ENCODE measurements around the gene C6orf89. TPM values are rescaled to one million over a fixed set of nuclear protein-coding genes. Genes with fewer than 3 reads are reported as not detected.
A peak's percentile ranks its signal among the peaks of the same experiment; 100 is the strongest.

C6orf89 gene, protein sequence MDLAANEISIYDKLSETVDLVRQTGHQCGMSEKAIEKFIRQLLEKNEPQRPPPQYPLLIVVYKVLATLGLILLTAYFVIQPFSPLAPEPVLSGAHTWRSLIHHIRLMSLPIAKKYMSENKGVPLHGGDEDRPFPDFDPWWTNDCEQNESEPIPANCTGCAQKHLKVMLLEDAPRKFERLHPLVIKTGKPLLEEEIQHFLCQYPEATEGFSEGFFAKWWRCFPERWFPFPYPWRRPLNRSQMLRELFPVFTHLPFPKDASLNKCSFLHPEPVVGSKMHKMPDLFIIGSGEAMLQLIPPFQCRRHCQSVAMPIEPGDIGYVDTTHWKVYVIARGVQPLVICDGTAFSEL
- 20.5 TPM for polyA plus RNA-seq (2013)

DNA sequence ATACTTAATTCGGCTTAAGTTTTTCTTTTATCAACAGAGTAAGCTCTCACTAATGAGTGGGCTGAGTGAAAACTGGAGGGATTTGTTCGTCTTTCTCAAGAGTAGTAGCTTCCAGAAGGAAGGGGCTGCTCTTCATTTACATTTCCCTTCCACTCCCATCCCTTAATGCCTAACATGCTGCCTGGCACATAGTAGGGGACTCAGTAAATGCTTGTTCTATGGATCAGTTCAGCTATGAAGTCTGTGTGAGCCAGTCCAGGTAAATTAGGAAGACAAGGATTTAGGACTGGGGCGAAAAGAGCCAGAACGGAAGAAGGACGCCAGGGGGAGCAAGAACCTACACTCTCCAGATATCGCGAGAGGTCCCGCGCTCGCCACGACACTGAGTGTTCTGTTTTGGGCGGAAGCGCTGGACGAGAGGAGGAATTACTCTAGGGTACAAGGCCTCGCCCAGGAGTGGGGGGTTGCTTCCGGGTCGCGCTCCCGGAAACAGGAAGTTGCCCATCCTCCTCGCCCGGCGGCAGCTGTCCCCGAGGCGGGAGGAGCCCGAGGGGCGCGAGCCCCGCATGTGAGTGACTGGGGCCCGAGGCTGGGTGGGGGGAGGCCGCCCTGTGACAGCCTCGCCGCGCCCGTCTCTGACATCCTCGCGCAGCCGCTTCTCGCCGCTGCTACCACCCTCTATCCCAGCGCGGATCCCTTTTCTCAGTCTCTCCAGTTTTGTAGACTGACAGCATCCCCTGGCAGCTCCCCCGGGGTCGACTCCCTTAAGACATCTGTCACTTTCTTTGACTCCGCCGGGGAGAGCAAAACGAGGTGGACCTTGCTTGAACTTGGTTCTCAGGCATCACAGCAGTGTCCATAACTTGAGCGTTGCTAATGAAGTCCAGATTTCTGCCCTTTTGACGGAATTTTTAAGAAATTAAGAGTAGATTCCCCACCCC, at the start of gene C6orf89:
TSS of gene C6orf89 (plus strand) at position 492 of the 941 bp plus-strand sequence. CDS start 13,493 bp downstream, outside the sequence.
- Histone ChIP-seq H3K9me3 (ENCODE audit: control extremely low read depth in 1 of 5, control insufficient read depth in 4 of 5, insufficient read depth in 2 of 5, low read depth in 1 of 5, low read length in 4 of 5) (no peaks in the 10 kb centered on the region), H3K27me3 (replicated peaks in 2 of 5; ENCODE audit: control insufficient read depth in 4 of 5, insufficient read depth in 5 of 5, low read length in 4 of 5) (no peaks in the 10 kb centered on the region), H3K4me1 (ENCODE audit: control extremely low read depth in 1 of 4, control insufficient read depth in 4 of 4, insufficient read depth in 4 of 4, low read length in 3 of 4) (peaks cover 4 to 15% (median 11%) of the 10 kb centered on the region in 4 experiments), H3K36me3 (ENCODE audit: control insufficient read depth in 4 of 4, insufficient read depth in 4 of 4, low read length in 3 of 4) (peaks cover 0 to 2% (median 0%) of the 10 kb centered on the region in 4 experiments), H3K27ac (ENCODE audit: insufficient read depth in 1 of 2, low read depth in 1 of 2, low read length in 2 of 2, poor library complexity in 1 of 2, severe bottlenecking in 2 of 2) (peak within 1 kb of the TSS; percentile 46 to 82), H3K4me3 (ENCODE audit: control insufficient read depth in 1 of 7, extremely low read depth in 1 of 7, insufficient read depth in 4 of 7, low read depth in 2 of 7, low read length in 6 of 7) (peak within 1 kb of the TSS; percentile 76 to 95 (median 87))
- 0% methylated on average over 28 of the region's 48 CpGs for WGBS (ENCODE audit: insufficient coverage)
- CTCF ChIA-PET = interaction anchor here (0.6 to 3.8 kb wide), 22 partner anchors 12 to 335 kb away, joined by 3 to 49 read pairs (median 4); partner anchors contain the start of genes MTCH1 and PPIL1
- DNase-seq = peak; percentile 97 to 98 (median 98)
- POLR2A ChIA-PET = interaction anchor here (0.6 to 1.8 kb wide), 4 partner anchors 11 to 256 kb away, joined by 3 to 7 read pairs (median 5); partner anchors contain the start of genes MTCH1 and PPIL1

DNA sequence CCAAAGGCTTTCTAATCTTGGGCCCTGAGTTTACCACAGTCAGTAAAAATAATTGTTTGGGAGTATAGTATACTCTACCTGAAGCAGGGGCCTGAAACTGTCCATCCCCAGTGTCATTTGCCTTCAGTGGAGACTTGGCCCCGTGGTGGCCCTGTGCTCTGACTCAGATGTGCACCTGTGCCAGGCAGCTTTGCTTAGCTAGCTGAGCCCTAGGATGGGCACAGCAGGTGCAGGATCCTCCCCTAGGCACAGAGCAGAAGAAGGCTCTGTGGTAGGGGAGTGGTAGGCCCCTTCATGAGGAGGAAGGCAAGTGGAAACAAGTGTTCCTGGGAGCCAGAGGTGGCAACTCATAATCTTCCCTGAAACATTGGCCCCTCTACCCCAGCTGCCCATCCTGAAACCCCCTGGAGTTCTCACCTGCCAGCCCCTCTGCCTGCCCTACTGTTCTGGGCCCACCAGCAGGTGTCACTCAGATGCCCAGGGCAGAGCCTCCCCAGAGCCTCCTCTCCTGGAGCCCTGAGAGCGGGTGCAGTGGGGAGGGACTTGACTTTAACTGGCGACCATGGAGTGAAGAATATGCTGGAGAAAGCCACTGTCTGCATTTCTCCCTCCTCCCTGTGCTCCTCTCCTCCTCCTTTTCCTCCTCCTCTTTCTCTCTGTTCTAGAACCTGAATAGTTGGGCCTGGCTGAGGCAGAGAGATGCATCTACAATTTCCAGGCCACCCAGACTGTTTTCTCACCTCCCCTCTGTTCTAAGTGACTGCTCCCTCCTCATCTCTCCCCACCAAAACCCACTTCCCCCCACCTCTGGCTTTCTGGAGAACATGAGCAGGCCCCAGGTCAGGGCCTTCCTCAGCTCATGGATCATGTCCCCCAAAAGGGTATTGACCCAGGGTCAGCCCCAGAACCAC, 49.4 kb upstream of the C6orf89 start:
- ChIA-PET POLR2A (no interaction called here), CTCF (interaction anchor here (0.6 to 14.0 kb wide), 8 partner anchors 10 to 182 kb away, joined by 3 to 128 read pairs (median 4); no protein-coding TSS in a partner anchor)
- H3K36me3 ChIP-seq (ENCODE audit: control insufficient read depth in 4 of 4, insufficient read depth in 4 of 4, low read length in 3 of 4) = no peaks in the 10 kb centered on the region
- peaks cover 0 to 22% (median 20%) of the 10 kb centered on the region in 4 experiments for H3K4me1 ChIP-seq (ENCODE audit: control extremely low read depth in 1 of 4, control insufficient read depth in 4 of 4, insufficient read depth in 4 of 4, low read length in 3 of 4)
- H3K27ac ChIP-seq (ENCODE audit: insufficient read depth in 1 of 2, low read depth in 1 of 2, low read length in 2 of 2, poor library complexity in 1 of 2, severe bottlenecking in 2 of 2) = no peak overlapping the region
- WGBS (ENCODE audit: insufficient coverage) = 92% methylated on average over 2 of the region's 3 CpGs
- no peak for DNase-seq
- H3K27me3 ChIP-seq (replicated peaks in 2 of 5; ENCODE audit: control insufficient read depth in 4 of 5, insufficient read depth in 5 of 5, low read length in 4 of 5) = peaks cover 0 to 44% (median 18%) of the 10 kb centered on the region in 5 experiments
- H3K4me3 ChIP-seq (ENCODE audit: control insufficient read depth in 1 of 7, extremely low read depth in 1 of 7, insufficient read depth in 4 of 7, low read depth in 2 of 7, low read length in 6 of 7) = no peak overlapping the region
- H3K9me3 ChIP-seq (ENCODE audit: control extremely low read depth in 1 of 5, control insufficient read depth in 4 of 5, insufficient read depth in 2 of 5, low read depth in 1 of 5, low read length in 4 of 5) = no peaks in the 10 kb centered on the region

DNA sequence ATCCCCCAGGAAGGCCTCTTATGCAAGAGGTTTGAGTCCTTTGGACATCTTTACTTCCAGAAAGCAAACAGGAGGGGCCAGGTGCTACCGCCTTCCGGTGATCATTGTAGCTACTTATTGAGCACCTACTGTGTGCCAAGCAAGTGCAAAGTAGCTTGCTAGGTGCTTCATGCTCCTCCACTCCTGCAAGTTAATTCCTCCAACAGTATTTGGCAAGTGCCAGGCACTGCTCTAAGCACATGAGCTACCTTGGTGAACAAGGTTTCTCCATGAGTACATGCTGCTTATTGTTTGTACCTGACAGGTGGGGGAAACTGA, 48.8 kb upstream of the C6orf89 start:
- ChIA-PET POLR2A (interaction anchor here (1.3 kb wide), 1 partner anchor 12 kb away, joined by 3 read pairs; no protein-coding TSS in a partner anchor), CTCF (interaction anchor here (1.3 to 14.0 kb wide), 3 partner anchors 10 to 71 kb away, joined by 4 to 128 read pairs (median 5); no protein-coding TSS in a partner anchor)
- WGBS (ENCODE audit: insufficient coverage) = 100% methylated on average over 2 of the region's 2 CpGs
- DNase-seq = no peak
- Histone ChIP-seq H3K27me3 (replicated peaks in 2 of 5; ENCODE audit: control insufficient read depth in 4 of 5, insufficient read depth in 5 of 5, low read length in 4 of 5) (peaks cover 0 to 46% (median 18%) of the 10 kb centered on the region in 5 experiments), H3K4me3 (ENCODE audit: control insufficient read depth in 1 of 7, extremely low read depth in 1 of 7, insufficient read depth in 4 of 7, low read depth in 2 of 7, low read length in 6 of 7) (no peak overlapping the region), H3K4me1 (ENCODE audit: control extremely low read depth in 1 of 4, control insufficient read depth in 4 of 4, insufficient read depth in 4 of 4, low read length in 3 of 4) (peaks cover 0 to 22% (median 20%) of the 10 kb centered on the region in 4 experiments), H3K36me3 (ENCODE audit: control insufficient read depth in 4 of 4, insufficient read depth in 4 of 4, low read length in 3 of 4) (no peaks in the 10 kb centered on the region), H3K27ac (ENCODE audit: insufficient read depth in 1 of 2, low read depth in 1 of 2, low read length in 2 of 2, poor library complexity in 1 of 2, severe bottlenecking in 2 of 2) (no peak overlapping the region), H3K9me3 (ENCODE audit: control extremely low read depth in 1 of 5, control insufficient read depth in 4 of 5, insufficient read depth in 2 of 5, low read depth in 1 of 5, low read length in 4 of 5) (no peaks in the 10 kb centered on the region)

DNA sequence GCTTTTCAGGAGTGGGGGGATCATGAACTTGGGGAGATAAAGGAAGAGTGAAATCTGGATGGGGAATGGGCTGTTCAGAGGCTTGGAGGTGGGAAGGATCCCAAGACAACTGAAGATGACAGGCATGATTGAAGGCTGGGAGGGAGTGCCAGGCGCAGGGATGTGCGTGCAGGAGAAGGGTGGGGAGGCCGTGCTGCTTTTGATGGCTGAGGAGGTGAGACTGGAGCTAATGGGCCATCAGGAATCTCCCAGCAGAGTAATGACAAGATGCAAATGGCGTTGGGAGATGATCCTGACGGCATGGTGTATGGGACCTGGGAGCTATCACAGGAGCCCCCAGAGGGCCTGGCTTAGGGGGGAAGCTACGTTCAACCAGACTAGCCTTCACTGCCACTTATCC, 48.1 kb upstream of the C6orf89 start:
- no peaks in the 10 kb centered on the region for H3K36me3 ChIP-seq (ENCODE audit: control insufficient read depth in 4 of 4, insufficient read depth in 4 of 4, low read length in 3 of 4)
- H3K4me3 ChIP-seq (ENCODE audit: control insufficient read depth in 1 of 7, extremely low read depth in 1 of 7, insufficient read depth in 4 of 7, low read depth in 2 of 7, low read length in 6 of 7) = no peak overlapping the region
- POLR2A ChIA-PET = interaction anchor here (1.3 kb wide), 1 partner anchor 11 kb away, joined by 3 read pairs; no protein-coding TSS in a partner anchor
- CTCF ChIA-PET = interaction anchor here (0.9 to 14.0 kb wide), 4 partner anchors 9 to 72 kb away, joined by 4 to 128 read pairs (median 5); no protein-coding TSS in a partner anchor
- peaks cover 0 to 46% (median 18%) of the 10 kb centered on the region in 5 experiments for H3K27me3 ChIP-seq (replicated peaks in 2 of 5; ENCODE audit: control insufficient read depth in 4 of 5, insufficient read depth in 5 of 5, low read length in 4 of 5)
- no peak overlapping the region for H3K27ac ChIP-seq (ENCODE audit: insufficient read depth in 1 of 2, low read depth in 1 of 2, low read length in 2 of 2, poor library complexity in 1 of 2, severe bottlenecking in 2 of 2)
- no peak for DNase-seq
- H3K4me1 ChIP-seq (ENCODE audit: control extremely low read depth in 1 of 4, control insufficient read depth in 4 of 4, insufficient read depth in 4 of 4, low read length in 3 of 4) = peaks cover 0 to 22% (median 20%) of the 10 kb centered on the region in 4 experiments
- 97% methylated on average over 4 of the region's 6 CpGs for WGBS (ENCODE audit: insufficient coverage)
- H3K9me3 ChIP-seq (ENCODE audit: control extremely low read depth in 1 of 5, control insufficient read depth in 4 of 5, insufficient read depth in 2 of 5, low read depth in 1 of 5, low read length in 4 of 5) = no peaks in the 10 kb centered on the region

DNA sequence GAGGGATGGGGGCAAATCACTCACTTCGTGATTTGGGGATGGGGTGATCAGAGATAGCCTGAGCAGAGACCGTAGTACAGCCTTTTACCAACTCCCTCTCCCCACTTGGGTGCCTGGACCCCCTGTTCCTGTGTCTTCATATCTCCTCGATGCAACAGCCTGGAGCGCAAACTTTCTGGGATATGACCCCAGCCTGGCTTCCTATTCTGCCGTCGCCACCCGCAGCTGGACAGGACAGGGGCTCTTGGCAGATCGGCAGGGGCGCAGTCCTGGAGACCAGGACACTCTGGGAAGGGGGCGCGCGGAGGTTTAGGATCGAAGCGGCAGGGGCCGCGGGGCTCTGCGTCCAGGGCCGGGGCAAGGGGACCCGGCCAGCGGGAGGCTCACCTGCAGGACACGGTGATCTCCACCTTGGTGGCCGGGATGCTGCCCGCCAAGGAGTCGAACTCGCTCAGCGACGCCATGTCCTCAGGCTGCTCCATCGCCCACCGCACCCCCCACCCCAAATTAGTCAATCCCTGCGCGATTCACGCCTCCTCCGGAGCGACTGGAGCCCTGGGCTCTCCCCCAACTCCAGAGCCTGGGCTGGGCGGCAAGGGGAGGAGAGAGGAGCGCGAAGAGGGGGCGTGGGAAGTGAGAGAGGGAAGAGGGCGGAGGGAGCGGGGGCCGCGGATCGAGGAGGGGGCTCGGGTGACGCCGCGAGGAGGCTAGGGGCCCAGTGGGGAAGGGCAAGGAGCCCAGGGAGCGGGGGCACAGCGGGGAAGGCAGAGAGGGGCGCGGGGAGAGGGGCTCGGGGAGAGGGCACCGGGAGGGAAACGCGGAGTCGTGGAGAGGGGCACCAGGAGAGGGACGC, 46.6 kb upstream of the C6orf89 start, which contains the start of gene CPNE5:
TSS of gene CPNE5 (minus strand) at position 549 of the 853 bp plus-strand sequence. CDS start at position 482, 67 bp downstream.
- Histone ChIP-seq H3K9me3 (ENCODE audit: control extremely low read depth in 1 of 5, control insufficient read depth in 4 of 5, insufficient read depth in 2 of 5, low read depth in 1 of 5, low read length in 4 of 5) (no peaks in the 10 kb centered on the region), H3K36me3 (ENCODE audit: control insufficient read depth in 4 of 4, insufficient read depth in 4 of 4, low read length in 3 of 4) (no peaks in the 10 kb centered on the region), H3K4me3 (ENCODE audit: control insufficient read depth in 1 of 7, extremely low read depth in 1 of 7, insufficient read depth in 4 of 7, low read depth in 2 of 7, low read length in 6 of 7) (peak within 1 kb of the TSS in 6 of 7 experiments; percentile 19 to 61 (median 48)), H3K4me1 (ENCODE audit: control extremely low read depth in 1 of 4, control insufficient read depth in 4 of 4, insufficient read depth in 4 of 4, low read length in 3 of 4) (peaks cover 0 to 22% (median 20%) of the 10 kb centered on the region in 4 experiments), H3K27ac (ENCODE audit: insufficient read depth in 1 of 2, low read depth in 1 of 2, low read length in 2 of 2, poor library complexity in 1 of 2, severe bottlenecking in 2 of 2) (no peak within 1 kb of the TSS), H3K27me3 (replicated peaks in 2 of 5; ENCODE audit: control insufficient read depth in 4 of 5, insufficient read depth in 5 of 5, low read length in 4 of 5) (peaks cover 0 to 46% (median 18%) of the 10 kb centered on the region in 5 experiments)
- peak in 1 of 3 donors; percentile 32 for DNase-seq
- CTCF ChIA-PET = interaction anchor here (14.0 kb wide), 1 partner anchor 10 kb away, joined by 128 read pairs; no protein-coding TSS in a partner anchor
- whole genome bisulfite sequencing (ENCODE audit: insufficient coverage) = 11% methylated on average over 37 of the region's 57 CpGs
- POLR2A ChIA-PET = no interaction called here

Measured in common myeloid progenitor, CD34-positive (primary cell).